Activated CD4-positive, alpha-beta T cell treated with anti-CD3 and anti-CD28 coated beads, Interleukin-2, Interleukin-4, amounts not matched to agents 100 ng/mL and 50 ng/mL, durations not matched to agents 16 hours and 8 hours (primary cell): Measurements from ENCODE around the gene VPS26A.

Source experiments
- DNase-seq: peaks from one replicate; pipeline ENCODE4 v3.0.0-alpha.2; 2020; ENCODE audit warnings: low spot score

The VPS26A gene

GRCh38 chr10:69123747-69124562 is at the start of gene VPS26A:
Gene VPS26A (plus strand): TSS chr10:69124178. CDS start chr10:69124278, 100 bp downstream.
- DNase-seq, result peak; percentile 99

GRCh38 chr10:69074532-69074931 is 49.4 kb upstream of the VPS26A start:
- DNase-seq, result no peak

GRCh38 chr10:69075431-69075830 is 48.5 kb upstream of the VPS26A start:
- no peak for DNase-seq

GRCh38 chr10:69078311-69078710 is 45.7 kb upstream of the VPS26A start:
- DNase-seq, result no peak

- DNase-seq, result no peak
Measured at GRCh38 chr10:69080226-69080625, 43.8 kb upstream of the VPS26A start.

GRCh38 chr10:69086001-69086509 is 37.9 kb upstream of the VPS26A start:
- DNase-seq, result no peak

- peak; percentile 94 for DNase-seq
Measured at GRCh38 chr10:69087590-69088470, 36.1 kb upstream of the VPS26A start, which contains the start of gene SRGN. Gene SRGN (plus strand): TSS chr10:69088103. CDS start chr10:69088158, 55 bp downstream.

- DNase-seq, result no peak
Measured at GRCh38 chr10:69088471-69088769, 35.6 kb upstream of the VPS26A start.

GRCh38 chr10:69088801-69089501 is 35.0 kb upstream of the VPS26A start:
- peak; percentile 90 for DNase-seq

- peak; percentile 92 for DNase-seq
Measured at GRCh38 chr10:69089638-69090599, 34.1 kb upstream of the VPS26A start.

GRCh38 chr10:69090685-69091084 is 33.3 kb upstream of the VPS26A start:
- no peak for DNase-seq

- no peak for DNase-seq
Measured at GRCh38 chr10:69091143-69091651, 32.8 kb upstream of the VPS26A start.

- DNase-seq, result peak; percentile 92
Measured at GRCh38 chr10:69092959-69093850, 30.8 kb upstream of the VPS26A start.

- DNase-seq, result no peak
Measured at GRCh38 chr10:69093933-69094332, 30.0 kb upstream of the VPS26A start.

GRCh38 chr10:69096045-69096444 is 27.9 kb upstream of the VPS26A start:
- DNase-seq, result no peak

GRCh38 chr10:69097729-69098128 is 26.2 kb upstream of the VPS26A start:
- no peak for DNase-seq

- DNase-seq, result no peak
Measured at GRCh38 chr10:69100136-69100872, 23.7 kb upstream of the VPS26A start.

- DNase-seq, result peak; percentile 44
Measured at GRCh38 chr10:69101451-69102095, 22.4 kb upstream of the VPS26A start.

- no peak for DNase-seq
Measured at GRCh38 chr10:69102440-69102839, 21.5 kb upstream of the VPS26A start.
